Transverse colon (tissue), 4 donors: Measurements from ENCODE around the gene FANCI. TPM values are rescaled to one million over a fixed set of nuclear protein-coding genes. Genes with fewer than 3 reads are reported as not detected.
"Not testable (repeated sequence)": the region's sequence is repeated elsewhere in the genome, so short reads cannot be mapped to it uniquely, and the experiment has no call there.

Source experiments
- DNase-seq: peaks from one replicate; pipeline ENCODE4 v3.0.0-alpha.2; 2019
- H3K27ac ChIP-seq, 4 donors: fragments of 200-600 bp; sonication (generic); 2 replicates each; pipeline ENCODE4 v1.5.1; 2016 to 2018; ENCODE audit warnings: inconsistent platforms in 4 of 4
- H3K27me3 ChIP-seq: fragments of 200-600 bp; sonication (generic); 2 replicates; pipeline ENCODE4 v1.5.1; 2017; ENCODE audit warnings: inconsistent platforms
- H3K36me3 ChIP-seq, 4 donors: fragments of 200-600 bp; sonication (generic); 2 replicates each; pipeline ENCODE4 v1.5.1; 2017 to 2019; ENCODE audit warnings: inconsistent platforms in 4 of 4
- H3K4me1 ChIP-seq, 4 donors: fragments of 200-600 bp; sonication (generic); 2 replicates each; pipeline ENCODE4 v1.5.1; 2017 to 2020; ENCODE audit warnings: inconsistent platforms in 4 of 4
- H3K4me3 ChIP-seq, 4 donors: fragments of 200-600 bp; sonication (generic); 1 replicate in 1 of 4; 2 replicates in 3 of 4; pipeline versions ENCODE4 v1.5.1 to v1.6.1; 2017 to 2019; ENCODE audit warnings: inconsistent platforms in 4 of 4
- H3K9me3 ChIP-seq, 2 donors: fragments of 200-600 bp; sonication (generic); 2 replicates each; pipeline ENCODE4 v1.5.1; 2017 to 2019; ENCODE audit warnings: inconsistent platforms in 2 of 2
- EP300 ChIP-seq: sonication (generic); formaldehyde crosslinking; IDR thresholded peaks from one replicate; pipeline ENCODE4 v1.6.1; 2017; ENCODE audit warnings: antibody characterized with exemption, low read depth
- POLR2A ChIP-seq: fragments of 450-650 bp; IDR thresholded peaks from one replicate; pipeline ENCODE4 v1.6.1; 2016; ENCODE audit warnings: antibody characterized with exemption, mild to moderate bottlenecking, moderate library complexity
- POLR2AphosphoS5 ChIP-seq, 3 donors: sonication (generic); formaldehyde crosslinking; IDR thresholded peaks; one replicate each; pipeline ENCODE4 v1.6.1; 2016; ENCODE audit warnings: antibody characterized with exemption in 3 of 3
- WGBS, 2 donors: methylation state at CpG; one replicate each; pipeline ENCODE4 v1.1.5; 2018; ENCODE audit warnings: low coverage in 1 of 2; 5-methylcytosine and 5-hydroxymethylcytosine counted together
- in situ Hi-C, 4 donors: fragments of 200-750 bp; cut with MboI; loops; one replicate each; pipeline versions ENCODE4 v1.15.0 to v1.15.1; 2017; ENCODE audit warnings: low sequenced_read_pairs in 3 of 4, low pct_ligation_motif_present in 1 of 4, low pct_unique_long_range_greater_than_20kb in 1 of 4
- intact Hi-C: fragments of 100-400 bp; cut with DNase I; formaldehyde crosslinking; loops from one replicate; pipeline ENCODE4 v1.15.1; 2023; ENCODE audit warnings: low total_unique reads
- total RNA-seq, 4 donors: library from RNA; depleted of rRNA; stranded (reverse); fragments of >200 nt; gene quantifications; one replicate each; pipeline ENCODE4 v1.1.0, GENCODE V29; 2016
- TF ChIP-seq, protein P1 (sequence below), 5 experiments: fragments of 200-600 bp in 3 of 5; fragments of 450-650 bp in 2 of 5; sonication (generic) in 3 of 5; IDR thresholded peaks; 1 replicate in 2 of 5; 2 replicates in 3 of 5; pipeline ENCODE4 v1.5.1; 2016 to 2017; ENCODE audit warnings: antibody characterized with exemption in 5 of 5, inconsistent platforms in 3 of 5, mild to moderate bottlenecking in 2 of 5, moderate library complexity in 1 of 5

The FANCI gene
- total RNA-seq, 4 donors from 2014 or later: 3.7 to 10.3 (median 4.5) TPM

DNA sequence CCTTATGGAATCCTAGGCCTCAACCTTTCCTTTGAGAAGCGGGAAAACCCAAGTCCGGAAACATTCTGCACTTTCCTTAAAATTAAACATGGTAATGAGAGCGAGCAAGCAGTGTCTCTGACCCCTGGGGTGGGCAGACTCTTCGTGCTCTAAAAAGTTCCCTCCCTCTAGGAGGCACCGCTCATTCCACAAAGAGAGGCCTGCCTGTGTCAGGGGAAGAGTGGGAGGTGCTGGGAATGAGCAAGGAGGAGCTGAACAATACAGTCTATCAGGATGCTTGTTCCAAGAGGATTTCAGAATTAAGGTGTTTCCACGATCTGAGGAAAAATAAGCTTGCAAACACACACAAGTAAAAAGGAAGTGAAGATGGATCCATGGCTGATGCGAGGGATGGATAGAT, 16.4 kb upstream of the FANCI start:
- in situ Hi-C loops (no loop called here), intact Hi-C loops (no loop called here)
- H3K27me3 ChIP-seq: no peaks in the 10 kb centered on the region
- H3K27ac ChIP-seq: no peak overlapping the region
- H3K36me3 ChIP-seq: no peaks in the 10 kb centered on the region
- no peak for DNase-seq
- TF ChIP-seq POLR2AphosphoS5 (IDR thresholded peaks at IDR 0.05) (no peak), POLR2A (no peak), EP300 (no peak)
- TF ChIP-seq, protein P1, sequence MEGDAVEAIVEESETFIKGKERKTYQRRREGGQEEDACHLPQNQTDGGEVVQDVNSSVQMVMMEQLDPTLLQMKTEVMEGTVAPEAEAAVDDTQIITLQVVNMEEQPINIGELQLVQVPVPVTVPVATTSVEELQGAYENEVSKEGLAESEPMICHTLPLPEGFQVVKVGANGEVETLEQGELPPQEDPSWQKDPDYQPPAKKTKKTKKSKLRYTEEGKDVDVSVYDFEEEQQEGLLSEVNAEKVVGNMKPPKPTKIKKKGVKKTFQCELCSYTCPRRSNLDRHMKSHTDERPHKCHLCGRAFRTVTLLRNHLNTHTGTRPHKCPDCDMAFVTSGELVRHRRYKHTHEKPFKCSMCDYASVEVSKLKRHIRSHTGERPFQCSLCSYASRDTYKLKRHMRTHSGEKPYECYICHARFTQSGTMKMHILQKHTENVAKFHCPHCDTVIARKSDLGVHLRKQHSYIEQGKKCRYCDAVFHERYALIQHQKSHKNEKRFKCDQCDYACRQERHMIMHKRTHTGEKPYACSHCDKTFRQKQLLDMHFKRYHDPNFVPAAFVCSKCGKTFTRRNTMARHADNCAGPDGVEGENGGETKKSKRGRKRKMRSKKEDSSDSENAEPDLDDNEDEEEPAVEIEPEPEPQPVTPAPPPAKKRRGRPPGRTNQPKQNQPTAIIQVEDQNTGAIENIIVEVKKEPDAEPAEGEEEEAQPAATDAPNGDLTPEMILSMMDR (IDR thresholded peaks at IDR 0.05): no peak
- WGBS, 2 donors: 82 to 87% methylated on average over 7 of the region's 7 CpGs
- H3K4me3 ChIP-seq: no peak overlapping the region
- H3K9me3 ChIP-seq: no peaks in the 10 kb centered on the region
- no peaks in the 10 kb centered on the region for H3K4me1 ChIP-seq

DNA sequence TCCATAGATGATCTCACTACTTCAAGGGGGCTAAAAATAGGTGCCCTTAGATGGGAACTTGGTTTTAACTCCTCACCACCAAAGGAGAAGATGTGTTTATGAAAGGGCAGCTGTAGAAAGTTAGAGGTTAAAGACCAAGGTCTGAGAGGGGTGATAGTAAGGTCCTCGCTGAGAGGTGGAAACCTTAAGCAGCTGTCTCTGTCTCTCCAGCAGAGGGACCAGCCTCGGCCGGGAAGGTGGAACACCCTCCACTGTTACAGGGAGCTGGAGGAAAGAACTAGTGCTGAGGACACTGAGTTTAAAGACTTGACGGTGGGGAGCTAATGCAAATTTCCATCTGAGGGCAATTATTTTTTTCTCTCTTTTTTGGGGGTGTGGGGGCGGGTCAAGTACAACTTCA, 13.5 kb upstream of the FANCI start:
- WGBS, 2 donors: 64 to 67% methylated on average over 4 to 5 of the region's 5 CpGs
- Histone ChIP-seq H3K4me3 (no peak overlapping the region), H3K4me1 (no peaks in the 10 kb centered on the region), H3K27me3 (no peaks in the 10 kb centered on the region), H3K9me3 (no peaks in the 10 kb centered on the region), H3K27ac (no peak overlapping the region), H3K36me3 (no peaks in the 10 kb centered on the region)
- intact Hi-C loops: no loop called here
- no peak for DNase-seq
- in situ Hi-C loops: no loop called here
- TF ChIP-seq POLR2AphosphoS5 (IDR thresholded peaks at IDR 0.05): no peak
- TF ChIP-seq, protein P1 (IDR thresholded peaks at IDR 0.05): no peak
- TF ChIP-seq POLR2A: no peak
- no peak for TF ChIP-seq EP300

DNA sequence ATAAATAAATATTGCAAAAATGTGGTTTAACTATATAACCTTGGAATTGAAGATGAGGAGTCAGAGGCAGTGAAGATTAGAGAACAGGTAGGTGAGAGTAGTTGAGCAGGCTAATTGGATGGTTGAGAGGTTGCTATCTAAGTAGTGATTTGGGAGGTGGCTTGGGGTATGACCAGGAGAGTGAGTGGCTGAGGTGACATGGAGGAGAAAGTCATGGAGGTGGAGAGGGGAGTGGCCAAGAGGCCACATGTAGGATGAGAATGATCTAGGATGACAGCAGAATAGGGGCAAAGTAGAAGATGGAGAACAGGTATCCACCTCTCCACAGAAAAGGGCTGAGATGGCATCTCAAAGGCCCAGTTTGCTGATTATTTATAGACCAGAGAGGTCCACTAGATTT, 11.9 kb upstream of the FANCI start:
- in situ Hi-C loops: no loop called here

DNA sequence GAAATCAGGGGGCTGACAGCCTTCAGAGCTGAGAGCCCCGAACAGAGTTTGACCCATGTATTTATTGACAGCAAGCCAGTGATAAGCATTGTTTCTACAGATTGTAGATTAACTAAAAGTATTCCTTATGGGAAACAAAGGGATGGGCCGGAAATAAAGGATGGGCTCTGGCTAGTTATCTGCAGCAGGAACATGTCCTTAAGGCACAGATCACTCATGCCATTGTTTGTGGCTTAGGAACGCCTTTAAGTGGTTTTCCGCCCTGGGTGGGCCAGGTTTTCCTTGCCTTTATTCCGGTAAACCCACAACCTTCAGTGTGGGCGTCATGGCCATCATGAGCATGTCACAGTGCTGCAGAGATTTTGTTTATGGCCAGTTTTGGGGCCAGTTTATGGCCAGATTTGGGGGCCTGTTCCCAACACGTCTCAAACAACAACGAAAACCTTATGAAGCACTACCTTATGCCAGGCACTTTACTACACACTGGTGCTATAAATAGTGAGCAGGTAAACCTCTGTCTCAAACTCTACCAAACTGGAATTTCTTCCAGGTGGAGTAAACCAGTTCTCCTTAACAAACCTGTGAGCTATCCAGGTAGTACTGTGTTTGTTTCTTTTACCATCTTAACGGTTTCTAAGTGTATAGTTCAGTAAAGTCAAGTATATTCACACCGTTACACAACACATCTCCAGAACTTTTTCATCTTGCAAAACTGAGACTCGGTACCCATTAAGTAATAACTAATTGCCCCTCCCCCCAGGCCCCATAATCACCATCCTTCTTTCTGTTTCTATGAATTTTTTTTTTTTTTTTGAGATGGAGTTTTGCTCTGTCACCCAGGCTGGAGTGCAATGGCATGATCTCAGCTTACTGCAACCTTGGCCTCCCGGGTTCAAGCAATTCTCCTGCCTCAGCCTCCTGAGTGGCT, 3.6 kb upstream of the FANCI start:
- H3K36me3 ChIP-seq, in situ Hi-C loops, DNase-seq, H3K4me3 ChIP-seq, H3K27me3 ChIP-seq, intact Hi-C loops, H3K27ac ChIP-seq, H3K9me3 ChIP-seq: not testable (repeated sequence)
- WGBS, 2 donors: 79 to 92% methylated on average over 4 to 12 of the region's 12 CpGs
- H3K4me1 ChIP-seq: peaks cover 8 to 16% (median 11%) of the 10 kb centered on the region in 4 donors

More for the DNA sequence above, 11.9 kb upstream of the FANCI start:
- Histone ChIP-seq H3K4me1 (no peaks in the 10 kb centered on the region), H3K36me3 (no peaks in the 10 kb centered on the region), H3K9me3 (no peaks in the 10 kb centered on the region), H3K27ac (no peak overlapping the region), H3K4me3 (no peak overlapping the region), H3K27me3 (no peaks in the 10 kb centered on the region)
- TF ChIP-seq POLR2AphosphoS5 (IDR thresholded peaks at IDR 0.05): no peak
- TF ChIP-seq, protein P1 (IDR thresholded peaks at IDR 0.05): no peak
- TF ChIP-seq POLR2A: no peak
- no peak for TF ChIP-seq EP300
- intact Hi-C loops: no loop called here
- DNase-seq: no peak
